GM12892 (cell line): ENCODE data around the gene PCSK6.

ENCODE experiments used
- POLR2A ChIP-seq: IDR thresholded peaks from 2 replicates; pipeline ENCODE4 v1.6.1; 2011; ENCODE audit warnings: low read depth, low read length, control low read depth
- POLR2AphosphoS5 ChIP-seq: IDR thresholded peaks from 2 replicates; pipeline ENCODE4 v1.6.1; 2011; ENCODE audit warnings: low read depth, low read length, control low read depth
- TAF1 ChIP-seq: IDR thresholded peaks from 2 replicates; pipeline ENCODE4 v1.6.1; 2011; ENCODE audit warnings: low read depth, mild to moderate bottlenecking, control low read depth, low read length, borderline replicate concordance

GRCh38 chr15:101447561-101448071 lies 41.9 kb downstream of the PCSK6 start:
- TF ChIP-seq POLR2A, result no peak
- TF ChIP-seq POLR2AphosphoS5, result no peak
- TF ChIP-seq TAF1, result no peak
